ENCODE results near the gene CBL.

CBL gene

GRCh38 chr11:119350302-119350701 lies 144.2 kb downstream of the CBL start:
- no peak for DNase-seq

- DNase-seq: no peak
Measured at GRCh38 chr11:119351232-119351631, 145.1 kb downstream of the CBL start.

- DNase-seq: no peak
Measured at GRCh38 chr11:119352857-119353260, 146.7 kb downstream of the CBL start.

- DNase-seq: no peak
Measured at GRCh38 chr11:119355091-119355843, 149.1 kb downstream of the CBL start.

- DNase-seq: peak; percentile 72
Measured at GRCh38 chr11:119356349-119357031, 150.4 kb downstream of the CBL start.

GRCh38 chr11:119357074-119357473 lies 150.9 kb downstream of the CBL start:
- no peak for DNase-seq
